Fibroblast of skin of abdomen (primary cell): ENCODE results near the gene CCDC43.
"Not testable (repeated sequence)": the region's sequence is repeated elsewhere in the genome, so short reads cannot be mapped to it uniquely, and the experiment has no call there.

Source experiments
- DNase-seq: peaks from one replicate; pipeline ENCODE4 v3.0.0-alpha.2; 2013

Gene CCDC43

GRCh38 chr17:44666006-44666405 is 23.6 kb downstream of the CCDC43 start:
- no peak for DNase-seq

- DNase-seq = peak; percentile 9
Measured at GRCh38 chr17:44664867-44665266, 24.7 kb downstream of the CCDC43 start.

DNA sequence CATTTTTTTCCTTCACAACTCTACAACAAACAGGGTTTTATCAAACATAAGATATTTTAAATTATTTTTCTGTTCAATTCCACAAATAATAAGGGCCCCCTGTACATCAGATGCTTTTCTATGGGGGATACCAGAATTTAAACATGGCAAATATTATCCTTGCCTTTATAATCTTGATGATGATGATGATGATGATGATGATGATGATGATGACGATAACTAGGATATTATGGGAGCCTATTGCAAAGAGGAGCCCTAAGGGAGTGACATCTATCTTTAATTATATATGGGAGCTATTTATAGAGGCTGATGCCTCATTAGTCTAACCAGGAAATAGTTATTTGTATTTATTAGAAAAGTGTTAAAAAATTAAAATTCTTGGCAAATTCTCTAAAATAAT is 26.5 kb downstream of the CCDC43 start:
- DNase-seq = no peak

DNA sequence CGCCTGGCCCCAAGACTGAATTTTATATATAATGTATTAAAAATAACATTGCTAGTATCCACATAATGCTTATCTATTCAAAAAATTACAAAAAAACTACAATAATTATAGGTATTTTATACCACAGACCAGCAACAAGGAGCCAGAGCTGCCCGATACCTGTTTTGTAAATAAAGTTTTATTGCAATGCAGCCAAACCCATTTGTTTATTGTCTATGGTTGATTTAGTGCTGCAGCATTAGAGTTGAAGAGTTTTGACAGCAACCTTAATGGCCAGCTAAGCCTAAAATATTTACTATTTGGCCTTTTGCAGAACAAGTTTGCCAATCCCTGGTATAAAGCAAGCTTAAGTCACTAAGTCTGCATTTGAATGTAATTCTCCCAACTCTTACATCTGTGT is 27.7 kb downstream of the CCDC43 start:
- DNase-seq = no peak

GRCh38 chr17:44655983-44656710 is 33.4 kb downstream of the CCDC43 start, which contains the start of gene MEIOC:
TSS of gene MEIOC (plus strand) at chr17:44656468. CDS start at chr17:44656614, 146 bp downstream.
- peak; percentile 35 for DNase-seq

- no peak for DNase-seq
Measured at GRCh38 chr17:44653954-44654353, 35.6 kb downstream of the CCDC43 start.

GRCh38 chr17:44653384-44653783 is 36.2 kb downstream of the CCDC43 start:
- DNase-seq = no peak

GRCh38 chr17:44652727-44653126 is 36.8 kb downstream of the CCDC43 start:
- no peak for DNase-seq

GRCh38 chr17:44651228-44651627 is 38.3 kb downstream of the CCDC43 start:
- no peak for DNase-seq

- no peak for DNase-seq
Measured at GRCh38 chr17:44648963-44649362, 40.6 kb downstream of the CCDC43 start.

- no peak for DNase-seq
Measured at GRCh38 chr17:44647736-44648135, 41.8 kb downstream of the CCDC43 start.

- no peak for DNase-seq
Measured at GRCh38 chr17:44646280-44646679, 43.3 kb downstream of the CCDC43 start.

DNA sequence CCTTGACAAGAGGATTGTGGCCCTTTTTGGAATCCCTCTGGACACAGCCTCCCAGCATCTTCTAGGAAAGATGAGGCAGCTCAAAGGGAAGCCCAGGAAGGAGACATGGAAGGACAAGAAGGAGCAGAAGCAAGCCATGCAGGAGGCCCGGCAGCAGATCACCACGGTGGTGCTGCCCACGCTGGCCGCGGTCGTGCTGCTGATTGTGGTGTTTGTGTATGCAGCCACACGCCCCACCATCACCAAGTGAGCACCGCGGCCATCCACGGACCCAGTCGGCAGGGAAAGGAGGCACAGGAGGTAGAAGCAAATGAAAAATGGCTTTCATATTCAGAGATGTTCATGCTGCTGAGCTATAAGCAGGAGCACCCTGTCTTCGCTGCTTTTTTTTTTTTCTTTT is 44.2 kb downstream of the CCDC43 start:
- no peak for DNase-seq

- DNase-seq = peak; percentile 61
Measured at GRCh38 chr17:44642834-44643233, 46.7 kb downstream of the CCDC43 start.

DNA sequence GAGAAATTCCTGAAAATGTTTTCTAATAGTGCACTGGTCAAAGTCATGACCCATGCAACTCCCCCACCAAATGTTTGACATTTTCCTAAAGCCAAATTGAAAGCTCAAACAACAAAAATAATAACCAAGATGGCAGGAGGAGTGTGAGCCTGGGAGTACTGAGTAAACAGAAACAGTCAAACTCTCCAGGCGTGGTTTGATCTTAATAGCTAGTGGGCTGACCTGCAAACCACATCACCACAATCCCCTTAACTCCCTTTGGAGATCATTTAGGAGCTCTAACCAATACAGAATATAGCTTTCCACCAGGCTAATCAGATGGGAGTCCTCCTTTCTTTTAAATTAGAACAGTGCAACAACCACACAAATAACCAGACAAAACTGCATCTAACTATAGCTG is 52.5 kb downstream of the CCDC43 start:
- no peak for DNase-seq

GRCh38 chr17:44636562-44636961 is 53.0 kb downstream of the CCDC43 start:
- DNase-seq = peak; percentile 71

- DNase-seq = not testable (repeated sequence)
Measured at GRCh38 chr17:44634401-44634800, 55.2 kb downstream of the CCDC43 start.

DNA sequence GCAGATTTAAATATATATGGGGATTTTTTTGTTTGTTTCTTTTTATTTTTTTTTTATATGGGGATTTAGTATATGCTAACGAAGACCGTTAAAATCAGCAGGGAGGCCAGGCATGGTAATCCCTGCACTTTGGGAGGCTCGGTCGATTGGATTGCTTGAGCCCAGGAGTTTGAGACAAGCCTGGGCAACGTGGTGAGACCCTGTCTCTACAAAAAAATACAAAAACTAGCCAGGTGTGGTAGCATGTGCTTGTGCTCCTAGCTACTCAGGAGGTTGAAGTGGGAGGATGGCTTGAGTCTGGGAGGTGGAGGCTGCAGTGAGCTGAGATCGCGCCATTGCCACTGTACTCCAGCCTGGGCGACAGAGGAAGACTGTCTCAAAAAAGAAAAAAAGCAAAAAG is 55.6 kb downstream of the CCDC43 start:
- no peak for DNase-seq

- DNase-seq = no peak
Measured at GRCh38 chr17:44630703-44631102, 58.9 kb downstream of the CCDC43 start.

GRCh38 chr17:44629314-44629713 is 60.3 kb downstream of the CCDC43 start:
- DNase-seq = no peak

DNA sequence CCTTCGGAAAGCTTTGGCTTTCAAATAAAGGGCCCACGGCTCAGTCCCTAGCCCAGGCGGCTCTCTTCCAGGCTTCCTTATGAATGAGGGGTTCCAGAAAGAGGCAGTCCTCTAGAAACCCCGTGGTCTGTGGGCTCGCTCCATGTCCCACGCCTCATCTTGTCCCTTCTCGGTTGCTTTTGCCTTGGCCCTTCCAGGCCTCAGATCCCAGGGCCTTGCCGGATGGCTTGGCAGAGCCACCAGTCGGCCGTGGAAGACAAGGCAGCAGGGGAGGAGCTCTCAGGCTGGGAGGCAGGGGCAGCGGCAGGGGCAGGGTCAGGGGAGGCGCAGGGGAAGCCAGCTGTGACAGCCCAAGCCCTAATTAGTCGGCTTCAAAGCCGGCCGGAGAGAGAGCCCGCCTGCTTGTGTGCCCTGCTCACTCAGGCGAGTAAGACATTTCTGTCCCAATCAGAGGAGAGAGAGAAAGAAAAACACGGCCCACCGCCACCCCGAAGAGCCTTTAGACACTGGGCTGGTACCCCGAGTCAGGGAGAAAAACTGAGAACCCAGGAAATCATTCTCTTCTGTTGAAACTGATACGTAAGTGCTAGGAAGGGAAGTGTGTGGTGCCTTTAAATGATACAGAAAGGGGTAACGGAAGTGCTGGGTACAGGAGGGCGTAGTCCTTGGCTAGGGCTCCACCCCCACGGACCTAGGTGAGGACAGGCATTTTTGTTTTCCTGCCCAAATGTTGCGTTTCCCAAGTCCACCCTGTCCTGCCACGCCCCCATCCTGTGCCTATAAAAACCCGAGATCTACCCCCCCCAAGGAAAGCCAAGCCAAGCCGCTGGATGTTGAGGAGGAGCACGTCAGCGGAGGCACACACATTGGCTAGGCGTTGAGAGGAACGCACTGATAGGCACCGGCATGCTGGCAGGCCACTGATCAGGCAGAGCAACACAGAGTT is 61.1 kb downstream of the CCDC43 start:
- peak; percentile 28 for DNase-seq

GRCh38 chr17:44627513-44628242 is 61.9 kb downstream of the CCDC43 start:
- DNase-seq = no peak
